ENCODE measurements around the gene ITM2C.

Gene ITM2C

DNA sequence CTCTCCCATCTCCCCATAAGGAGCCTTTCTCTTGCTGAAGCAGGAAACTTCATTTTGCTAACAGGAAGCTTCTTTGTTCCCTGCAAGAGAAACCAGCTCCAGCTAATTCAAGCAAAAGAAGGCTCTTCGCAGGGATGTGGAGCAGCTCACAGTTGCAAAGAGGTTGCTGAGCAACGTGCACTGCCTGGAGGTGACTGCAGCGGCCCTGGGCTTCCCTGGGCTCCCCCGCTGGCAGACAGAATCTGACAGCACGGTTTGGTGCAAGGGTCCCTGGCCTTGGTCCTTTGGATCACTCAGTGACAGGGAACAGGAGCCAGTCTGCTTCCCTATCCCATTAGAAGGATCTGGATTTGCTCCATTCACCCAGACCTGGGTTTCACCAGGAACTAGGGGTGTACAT lies 34.5 kb downstream of the ITM2C start:
- TF ChIP-seq, protein P1, sequence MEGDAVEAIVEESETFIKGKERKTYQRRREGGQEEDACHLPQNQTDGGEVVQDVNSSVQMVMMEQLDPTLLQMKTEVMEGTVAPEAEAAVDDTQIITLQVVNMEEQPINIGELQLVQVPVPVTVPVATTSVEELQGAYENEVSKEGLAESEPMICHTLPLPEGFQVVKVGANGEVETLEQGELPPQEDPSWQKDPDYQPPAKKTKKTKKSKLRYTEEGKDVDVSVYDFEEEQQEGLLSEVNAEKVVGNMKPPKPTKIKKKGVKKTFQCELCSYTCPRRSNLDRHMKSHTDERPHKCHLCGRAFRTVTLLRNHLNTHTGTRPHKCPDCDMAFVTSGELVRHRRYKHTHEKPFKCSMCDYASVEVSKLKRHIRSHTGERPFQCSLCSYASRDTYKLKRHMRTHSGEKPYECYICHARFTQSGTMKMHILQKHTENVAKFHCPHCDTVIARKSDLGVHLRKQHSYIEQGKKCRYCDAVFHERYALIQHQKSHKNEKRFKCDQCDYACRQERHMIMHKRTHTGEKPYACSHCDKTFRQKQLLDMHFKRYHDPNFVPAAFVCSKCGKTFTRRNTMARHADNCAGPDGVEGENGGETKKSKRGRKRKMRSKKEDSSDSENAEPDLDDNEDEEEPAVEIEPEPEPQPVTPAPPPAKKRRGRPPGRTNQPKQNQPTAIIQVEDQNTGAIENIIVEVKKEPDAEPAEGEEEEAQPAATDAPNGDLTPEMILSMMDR (IDR thresholded peaks at IDR 0.05): no peak
- DNase-seq: no peak
- H3K36me3 Mint-ChIP-seq (ENCODE audit: low read depth): no peaks in the 10 kb centered on the region
- H3K27ac Mint-ChIP-seq: peak overlapping the region; percentile 39
- no peak overlapping the region for H3K4me3 Mint-ChIP-seq
- no peaks in the 10 kb centered on the region for H3K9me3 Mint-ChIP-seq
- H3K4me1 Mint-ChIP-seq: peaks cover 68% of the 10 kb centered on the region
- H3K27me3 Mint-ChIP-seq (ENCODE audit: low read depth, poor library complexity): peaks cover 12% of the 10 kb centered on the region

DNA sequence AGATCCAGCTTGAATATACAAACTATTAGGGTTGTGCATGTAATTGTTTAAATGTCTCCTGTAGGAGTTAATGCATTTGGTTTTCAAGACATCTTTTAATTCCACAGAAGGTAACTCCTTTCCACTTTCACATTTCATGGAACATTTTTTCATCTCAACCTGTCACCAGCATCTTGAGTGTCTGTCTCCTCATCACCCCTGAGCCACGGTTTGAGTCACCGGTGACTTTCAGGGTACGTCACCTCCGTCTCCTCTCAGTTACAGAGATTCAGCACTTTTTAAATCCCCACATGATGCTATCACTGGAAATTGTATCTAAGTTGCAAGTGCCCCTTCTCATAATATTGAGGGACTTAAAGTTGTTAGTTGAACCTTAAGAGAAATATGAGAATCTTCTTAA lies 35.0 kb downstream of the ITM2C start:
- Mint-ChIP-seq H3K4me1 (peaks cover 68% of the 10 kb centered on the region), H3K27me3 (ENCODE audit: low read depth, poor library complexity) (peaks cover 12% of the 10 kb centered on the region), H3K4me3 (no peak overlapping the region), H3K9me3 (no peaks in the 10 kb centered on the region), H3K36me3 (ENCODE audit: low read depth) (no peaks in the 10 kb centered on the region), H3K27ac (no peak overlapping the region)
- no peak for DNase-seq
- TF ChIP-seq, protein P1 (IDR thresholded peaks at IDR 0.05): no peak

DNA sequence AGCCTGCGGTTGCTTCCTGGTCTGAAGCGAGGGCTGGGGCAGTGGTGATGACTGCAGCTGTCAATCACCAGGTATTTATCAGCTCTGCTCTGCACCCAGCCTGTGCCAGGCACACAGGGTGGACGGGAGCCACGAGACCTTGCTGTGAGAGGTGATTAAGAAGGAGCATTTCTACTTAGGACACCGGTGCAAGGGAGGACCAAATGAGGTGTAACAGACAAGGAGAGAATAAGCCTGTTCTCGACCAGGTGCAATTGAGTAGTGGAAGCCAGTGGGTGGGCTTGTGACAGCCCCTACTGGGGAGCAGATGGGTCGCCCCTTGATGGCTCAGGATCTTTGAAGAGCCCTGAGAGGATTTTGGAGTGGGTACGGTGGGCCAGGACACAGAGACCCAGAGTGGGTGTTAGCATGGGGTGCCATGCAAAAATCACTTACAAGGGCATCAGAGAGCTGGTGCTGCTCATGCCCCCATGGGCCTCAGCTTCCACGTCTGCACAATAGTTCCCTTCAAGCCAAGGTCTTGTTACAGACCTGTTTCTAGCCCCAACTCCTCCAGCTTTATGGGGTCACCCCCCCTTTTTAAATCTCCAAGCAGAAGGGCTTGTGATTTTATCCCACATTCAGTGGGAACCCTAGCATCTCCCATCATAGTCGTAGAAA lies 35.7 kb downstream of the ITM2C start:
- DNase-seq: no peak
- H3K27ac Mint-ChIP-seq: no peak overlapping the region
- no peaks in the 10 kb centered on the region for H3K36me3 Mint-ChIP-seq (ENCODE audit: low read depth)
- no peak overlapping the region for H3K4me3 Mint-ChIP-seq
- TF ChIP-seq, protein P1 (IDR thresholded peaks at IDR 0.05): no peak
- H3K27me3 Mint-ChIP-seq (ENCODE audit: low read depth, poor library complexity): peaks cover 12% of the 10 kb centered on the region
- peaks cover 72% of the 10 kb centered on the region for H3K4me1 Mint-ChIP-seq
- H3K9me3 Mint-ChIP-seq: no peaks in the 10 kb centered on the region

DNA sequence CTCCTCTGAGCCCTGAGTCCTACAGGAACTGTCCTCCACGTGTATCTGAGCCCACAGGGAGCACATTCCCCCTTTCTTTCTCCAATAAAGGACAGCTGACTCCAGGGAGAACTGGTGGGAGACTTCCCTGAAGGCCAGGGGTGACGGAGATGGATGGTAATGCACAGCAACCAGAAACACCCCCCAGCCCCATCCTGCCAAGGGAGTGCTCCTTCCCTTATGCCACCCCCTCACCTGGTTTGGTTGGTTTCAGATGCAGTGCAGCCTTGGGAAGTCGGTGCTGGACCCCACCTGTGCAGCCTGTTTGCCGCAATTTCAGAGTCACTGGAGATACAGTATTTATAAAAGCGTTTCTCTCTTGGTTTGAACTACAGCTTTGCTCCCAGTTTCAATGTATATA lies 36.3 kb downstream of the ITM2C start:
- Mint-ChIP-seq H3K4me1 (peaks cover 72% of the 10 kb centered on the region), H3K36me3 (ENCODE audit: low read depth) (no peaks in the 10 kb centered on the region), H3K4me3 (no peak overlapping the region), H3K27ac (no peak overlapping the region), H3K9me3 (no peaks in the 10 kb centered on the region), H3K27me3 (ENCODE audit: low read depth, poor library complexity) (peaks cover 11% of the 10 kb centered on the region)
- no peak for DNase-seq
- TF ChIP-seq, protein P1 (IDR thresholded peaks at IDR 0.05): no peak

DNA sequence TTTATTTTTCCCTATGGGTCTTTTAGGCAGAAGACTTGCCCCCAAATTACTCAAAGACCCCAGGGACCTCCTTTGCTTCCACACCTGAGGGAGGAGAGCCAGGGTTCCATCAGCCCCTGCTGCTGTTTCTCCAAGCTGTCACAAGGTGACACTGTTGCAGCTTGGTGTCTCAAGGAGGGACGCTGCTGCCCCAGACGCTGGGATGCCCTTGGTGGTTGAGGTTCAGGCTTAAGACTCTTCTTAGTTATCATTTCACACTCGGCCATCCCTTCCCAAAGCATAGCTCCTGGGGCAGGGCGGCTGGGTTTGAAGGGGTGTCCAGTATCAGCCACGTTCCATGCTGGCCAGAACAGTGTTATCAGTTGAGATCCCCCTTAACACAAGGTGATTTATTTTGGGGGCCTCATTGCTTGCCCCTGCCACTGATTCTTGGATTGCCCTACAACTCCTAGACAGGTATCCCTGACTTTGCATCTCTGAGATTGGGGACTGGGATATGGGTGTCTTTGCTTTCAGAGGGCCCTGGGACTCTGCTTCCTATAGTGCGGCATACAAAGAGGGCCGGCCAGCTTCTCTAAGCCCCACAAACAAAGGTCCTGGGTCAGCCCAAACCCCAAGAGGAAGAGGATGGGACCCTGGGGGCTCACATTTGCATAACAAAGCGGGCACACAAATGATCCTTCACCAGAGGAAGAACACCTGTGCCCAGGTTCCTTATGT lies 37.6 kb downstream of the ITM2C start:
- peak; percentile 54 for DNase-seq
- peaks cover 72% of the 10 kb centered on the region for H3K4me1 Mint-ChIP-seq
- no peak overlapping the region for H3K4me3 Mint-ChIP-seq
- TF ChIP-seq, protein P1 (IDR thresholded peaks at IDR 0.05): peak; percentile 70
- no peak overlapping the region for H3K27ac Mint-ChIP-seq
- no peaks in the 10 kb centered on the region for H3K36me3 Mint-ChIP-seq (ENCODE audit: low read depth)
- H3K9me3 Mint-ChIP-seq: no peaks in the 10 kb centered on the region
- H3K27me3 Mint-ChIP-seq (ENCODE audit: low read depth, poor library complexity): peaks cover 3% of the 10 kb centered on the region

Data from nephron progenitor cell (in vitro differentiated cells).